GM12892 (cell line): ENCODE results near the gene ARHGAP22.

ENCODE experiments used
- DNase-seq: peaks from one replicate; pipeline ENCODE4 v3.0.0; 2011; ENCODE audit not compliant: insufficient read length
- FAIRE-seq: peaks from 2 replicates; lab custom pipeline; 2011; peaks lifted over from hg19 to GRCh38; lab: Jason Lieb, UNC
- POLR2A ChIP-seq: IDR thresholded peaks from 2 replicates; pipeline ENCODE4 v1.6.1; 2011; ENCODE audit warnings: low read depth, low read length, control low read depth
- POLR2AphosphoS5 ChIP-seq: IDR thresholded peaks from 2 replicates; pipeline ENCODE4 v1.6.1; 2011; ENCODE audit warnings: low read depth, low read length, control low read depth
- TAF1 ChIP-seq: IDR thresholded peaks from 2 replicates; pipeline ENCODE4 v1.6.1; 2011; ENCODE audit warnings: low read depth, mild to moderate bottlenecking, control low read depth, low read length, borderline replicate concordance

The ARHGAP22 gene

DNA sequence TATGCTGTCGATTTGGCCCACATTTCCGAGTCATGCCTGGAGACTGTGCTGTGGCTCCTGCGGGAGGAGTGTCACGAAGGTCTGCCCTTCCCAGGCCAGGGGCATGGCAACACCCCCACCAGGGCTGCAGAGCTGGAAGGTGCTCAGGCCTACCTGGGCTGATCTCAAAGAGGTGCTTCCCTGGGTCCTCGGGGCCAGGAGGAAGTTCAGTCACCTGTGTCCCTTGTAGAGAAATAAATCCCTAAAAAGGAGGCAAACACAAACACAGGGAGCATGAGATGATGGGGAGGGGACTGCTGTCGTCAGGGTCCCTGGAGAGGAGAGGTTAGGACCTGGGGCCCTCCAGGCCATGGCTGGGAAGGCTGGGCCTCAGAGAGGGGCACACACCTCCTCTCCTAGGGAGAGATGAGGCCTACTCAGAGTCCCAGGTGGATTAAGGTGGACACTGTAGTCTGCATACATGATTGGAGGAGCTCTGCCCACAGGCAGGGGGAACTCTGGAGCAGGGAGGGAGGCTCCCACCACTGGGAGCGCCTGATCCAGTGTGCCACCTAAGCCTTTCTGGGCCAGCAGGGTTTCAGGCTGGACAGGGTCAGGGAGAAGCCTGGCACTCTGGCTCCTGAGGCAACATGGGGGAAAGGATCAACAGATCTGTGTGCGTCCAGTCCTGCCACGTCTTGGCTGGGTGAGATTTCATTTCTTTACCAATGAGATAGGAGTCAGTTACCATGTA, 49.4 kb downstream of the ARHGAP22 start:
- FAIRE-seq = no peak
- DNase-seq = no peak
- TF ChIP-seq POLR2A (no peak), TAF1 (no peak)

DNA sequence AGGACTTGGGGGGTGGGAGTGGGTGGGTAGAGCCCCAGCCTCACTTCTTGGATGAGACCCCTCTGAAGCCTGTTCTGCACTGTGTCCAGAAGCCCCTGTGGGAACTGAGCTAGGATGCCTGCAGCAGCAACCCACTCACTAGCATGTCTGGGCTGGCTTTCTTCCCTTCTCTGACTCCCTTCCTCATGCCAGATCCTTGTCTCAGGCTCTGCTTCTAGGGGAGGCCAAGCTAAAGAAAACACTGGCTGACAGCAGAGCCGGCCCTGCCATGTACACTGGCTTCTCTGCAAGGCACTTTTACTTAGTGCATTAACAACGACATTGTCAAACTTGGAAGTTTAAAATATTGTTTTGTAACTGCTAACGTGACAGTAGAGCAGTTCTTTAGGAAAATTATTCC, 50.2 kb downstream of the ARHGAP22 start:
- DNase-seq (no peak), FAIRE-seq (no peak)
- no peak for TF ChIP-seq TAF1
- no peak for TF ChIP-seq POLR2AphosphoS5
- no peak for TF ChIP-seq POLR2A

DNA sequence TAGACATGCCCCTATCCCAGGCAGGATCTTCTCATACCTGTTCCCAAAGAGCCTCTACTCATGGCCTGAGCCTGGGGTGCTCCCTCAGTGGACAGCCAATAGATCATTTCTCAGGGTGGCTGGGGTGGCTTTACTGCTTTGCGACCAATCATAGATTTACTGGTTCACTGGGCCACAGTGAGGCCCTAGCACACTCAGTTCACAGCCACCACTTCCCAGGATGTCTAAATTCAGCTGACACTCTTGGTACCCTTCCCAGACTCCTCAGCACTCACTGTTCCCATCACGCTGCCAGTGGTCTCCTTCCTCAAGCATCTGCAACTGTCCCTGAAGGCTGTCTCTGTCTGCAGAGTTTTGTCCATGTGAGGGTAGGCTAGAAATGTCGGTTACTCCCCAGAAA, 50.6 kb downstream of the ARHGAP22 start:
- DNase-seq (no peak), FAIRE-seq (no peak)
- TF ChIP-seq POLR2AphosphoS5 = no peak
- no peak for TF ChIP-seq POLR2A
- TF ChIP-seq TAF1 = no peak

DNA sequence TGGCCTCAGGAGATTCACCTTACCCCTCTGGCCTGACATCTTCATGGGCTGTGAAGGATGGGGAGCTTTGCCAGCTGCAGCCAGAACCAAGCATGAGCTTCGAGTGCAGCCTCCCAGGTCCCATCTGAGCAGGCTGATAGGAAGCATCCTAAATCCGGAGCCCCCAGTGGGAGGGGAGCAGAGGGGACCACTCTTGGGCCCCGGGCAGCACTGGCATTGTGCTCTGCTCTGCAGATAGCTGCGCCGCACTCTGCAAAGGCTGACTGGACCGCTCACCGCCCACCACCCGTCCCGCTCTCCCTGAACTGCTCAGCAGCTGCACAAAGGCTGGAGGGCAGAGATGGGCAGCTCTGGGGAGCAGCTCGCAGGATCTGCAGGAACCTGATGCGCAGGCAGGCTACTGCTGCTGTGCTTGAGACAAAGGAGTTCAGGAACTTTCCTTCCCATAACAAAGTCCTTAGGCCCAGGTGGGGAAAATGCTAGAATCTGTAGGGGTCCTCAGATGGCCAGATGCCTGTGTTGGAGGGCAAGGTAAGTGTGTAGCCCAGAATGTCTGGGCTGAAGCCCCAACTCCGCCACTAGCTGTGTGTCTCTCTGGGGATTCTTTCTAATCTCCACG, 51.8 kb downstream of the ARHGAP22 start:
- DNase-seq (no peak), FAIRE-seq (no peak)
- no peak for TF ChIP-seq POLR2AphosphoS5
- TF ChIP-seq POLR2A = no peak
- TF ChIP-seq TAF1 = no peak

DNA sequence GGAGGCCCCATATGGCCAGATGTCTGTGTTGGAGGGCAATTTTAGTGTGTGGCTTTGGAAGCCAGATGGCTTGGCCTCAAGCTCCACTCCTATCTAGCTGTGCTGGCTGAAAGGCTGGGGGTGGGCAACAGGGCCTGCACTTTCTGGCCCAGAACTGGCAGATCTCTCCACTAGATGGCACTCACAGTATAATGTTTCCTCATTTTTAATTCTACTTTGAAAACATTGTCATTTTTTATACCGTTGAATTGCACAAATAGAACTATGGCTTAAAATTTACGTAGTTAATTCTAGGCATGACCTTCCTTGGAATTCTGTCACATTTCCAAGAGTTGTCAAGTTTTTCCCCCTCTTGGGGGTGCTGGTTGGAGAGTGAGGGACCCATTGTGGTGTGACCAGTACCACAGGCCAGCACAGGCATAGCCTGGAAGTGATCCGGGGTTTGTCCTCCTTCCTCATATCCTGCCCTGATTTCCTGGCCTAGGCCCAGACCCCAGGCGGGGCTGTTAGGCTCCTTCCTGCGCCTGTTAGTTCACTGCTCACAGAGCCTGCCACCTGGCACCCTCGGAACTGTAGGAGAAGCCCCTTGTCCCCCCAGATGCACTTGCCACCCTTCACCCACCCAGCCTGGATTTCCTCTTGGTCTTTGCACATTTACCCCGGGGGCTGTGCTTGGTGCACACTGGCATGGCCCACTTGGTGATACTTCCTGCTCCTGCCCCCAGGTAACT, 52.8 kb downstream of the ARHGAP22 start:
- DNase-seq = peak; percentile 46
- TF ChIP-seq POLR2A = no peak
- no peak for TF ChIP-seq TAF1
- TF ChIP-seq POLR2AphosphoS5 = no peak
- FAIRE-seq = peak; percentile 61

DNA sequence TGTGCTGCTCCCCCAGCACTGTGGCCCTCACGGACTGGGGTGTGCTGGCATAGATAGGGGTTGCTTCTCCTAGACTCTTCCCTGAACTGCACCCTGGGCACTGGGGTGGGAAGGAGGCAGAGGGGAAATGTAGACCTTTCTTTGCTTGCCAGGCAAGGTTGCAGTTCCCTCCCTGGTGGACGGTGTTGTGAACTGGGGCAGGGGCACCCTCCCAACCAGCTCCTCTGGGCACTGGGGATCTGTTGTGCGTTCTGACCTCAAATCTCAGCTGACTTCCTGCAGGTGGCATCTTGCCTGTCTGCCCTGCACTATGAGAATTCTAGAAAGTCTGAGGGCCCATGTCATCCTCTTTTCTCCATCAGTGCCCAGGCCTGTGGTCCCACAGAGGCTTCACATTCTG, 53.9 kb downstream of the ARHGAP22 start:
- no peak for TF ChIP-seq POLR2A
- no peak for TF ChIP-seq POLR2AphosphoS5
- TF ChIP-seq TAF1 = no peak
- no peak for FAIRE-seq
- no peak for DNase-seq

DNA sequence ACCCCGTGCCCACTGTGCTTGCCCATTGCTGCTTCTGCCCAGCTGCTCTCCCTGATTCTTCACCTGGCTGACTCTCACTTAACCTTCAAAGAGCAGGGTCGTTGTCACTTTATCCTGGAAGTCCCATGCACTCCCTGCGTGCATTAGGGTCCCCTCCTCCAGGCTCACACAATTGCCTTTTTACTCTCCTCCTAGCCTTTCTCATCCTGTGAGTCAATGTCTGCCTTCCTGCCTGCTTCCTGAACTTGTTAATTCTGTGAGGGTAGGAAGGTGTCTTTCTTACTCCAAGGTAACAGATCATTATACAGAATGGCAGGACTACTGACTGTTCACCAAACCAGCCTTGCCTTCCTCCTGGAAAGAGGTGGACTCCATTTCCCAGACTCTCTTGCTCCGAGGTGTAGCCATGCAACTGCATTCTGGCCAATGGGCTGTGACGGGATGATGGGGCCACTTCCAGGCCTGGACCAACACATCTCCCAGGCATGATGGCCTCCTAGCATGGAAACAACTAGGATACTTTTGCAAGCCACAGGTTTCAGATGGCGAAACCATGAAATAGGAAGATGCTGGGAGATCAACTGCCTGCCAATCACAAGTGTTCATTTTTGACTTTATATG, 54.7 kb downstream of the ARHGAP22 start:
- no peak for FAIRE-seq
- no peak for DNase-seq
- TF ChIP-seq POLR2A = no peak
- TF ChIP-seq TAF1 = no peak
- no peak for TF ChIP-seq POLR2AphosphoS5

DNA sequence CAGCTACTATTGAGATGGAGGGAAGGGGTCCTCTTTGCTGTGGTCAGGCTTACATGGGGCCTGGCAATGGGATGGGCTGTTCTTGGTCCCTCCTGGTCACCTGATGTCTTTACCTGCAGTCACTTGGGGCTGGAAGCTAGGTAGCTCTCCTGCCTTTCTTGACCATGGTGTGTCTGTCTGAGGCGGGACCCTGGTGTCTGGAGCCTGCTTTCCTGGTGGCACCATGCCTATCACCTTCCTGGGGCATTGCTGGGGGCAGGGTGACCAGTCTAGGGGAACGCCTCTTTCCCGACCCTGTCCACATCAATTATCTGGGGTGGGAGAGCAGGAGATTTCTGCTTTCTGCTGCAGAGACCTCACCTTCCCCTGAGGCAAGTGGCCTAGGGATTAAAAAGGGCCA, 55.6 kb downstream of the ARHGAP22 start:
- TF ChIP-seq POLR2AphosphoS5 (no peak), TAF1 (no peak), POLR2A (no peak)
- no peak for DNase-seq
- FAIRE-seq = no peak

DNA sequence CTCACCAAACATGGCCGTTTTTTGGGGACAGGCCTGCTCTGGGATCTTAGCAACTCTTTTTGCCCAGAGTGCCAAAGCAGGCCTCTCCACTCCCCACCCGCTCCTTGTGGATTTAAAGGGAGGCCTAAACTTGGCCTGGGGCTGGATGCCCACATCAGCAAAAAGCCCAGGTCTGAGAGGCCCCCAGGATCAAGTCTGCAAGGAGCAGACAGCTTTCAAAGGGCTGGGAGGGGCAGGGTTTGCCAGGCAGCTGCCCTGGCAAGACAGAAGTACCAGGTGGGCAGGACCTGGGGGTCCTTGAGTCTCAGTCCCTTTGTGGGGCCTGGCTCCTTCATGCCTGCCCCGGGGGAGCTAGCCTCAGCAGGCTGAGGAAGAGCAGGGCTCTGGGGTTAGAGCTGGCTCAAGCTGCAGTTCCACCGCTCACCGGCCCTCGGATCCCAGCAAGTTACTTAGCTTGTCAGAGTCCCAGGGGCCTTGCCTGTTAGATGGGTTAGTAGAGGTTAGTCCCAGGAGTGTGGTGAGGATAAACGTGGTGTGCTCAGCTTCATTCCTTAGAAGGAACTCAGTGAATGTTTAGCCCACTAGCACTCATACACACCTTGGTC, 56.2 kb downstream of the ARHGAP22 start:
- no peak for FAIRE-seq
- no peak for TF ChIP-seq POLR2A
- TF ChIP-seq TAF1 = no peak
- TF ChIP-seq POLR2AphosphoS5 = no peak
- no peak for DNase-seq

DNA sequence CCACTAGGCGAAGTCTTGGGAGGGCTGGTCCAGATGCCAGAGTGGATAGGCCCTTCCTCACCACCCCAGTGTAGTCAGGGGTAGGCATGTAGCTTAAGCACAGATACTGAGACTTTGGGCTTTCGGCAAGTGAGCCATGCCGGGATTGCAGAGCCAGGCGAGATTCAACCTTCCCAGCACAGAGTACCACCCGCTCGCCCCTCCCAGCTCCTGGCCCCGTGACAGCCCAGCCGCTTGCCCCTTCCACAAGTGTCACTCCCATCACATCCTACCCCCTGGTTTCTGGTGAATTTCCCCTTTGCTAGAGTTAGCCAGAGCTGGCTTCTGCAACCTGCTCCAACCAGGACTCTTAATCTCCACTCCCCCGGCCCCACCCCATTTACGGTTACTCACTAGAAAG, 56.9 kb downstream of the ARHGAP22 start:
- FAIRE-seq = no peak

More for the DNA sequence above, 56.9 kb downstream of the ARHGAP22 start:
- TF ChIP-seq TAF1 = no peak
- TF ChIP-seq POLR2AphosphoS5 = no peak
- no peak for TF ChIP-seq POLR2A
- DNase-seq = no peak
